ENCODE results near the gene TNIK.

DNA sequence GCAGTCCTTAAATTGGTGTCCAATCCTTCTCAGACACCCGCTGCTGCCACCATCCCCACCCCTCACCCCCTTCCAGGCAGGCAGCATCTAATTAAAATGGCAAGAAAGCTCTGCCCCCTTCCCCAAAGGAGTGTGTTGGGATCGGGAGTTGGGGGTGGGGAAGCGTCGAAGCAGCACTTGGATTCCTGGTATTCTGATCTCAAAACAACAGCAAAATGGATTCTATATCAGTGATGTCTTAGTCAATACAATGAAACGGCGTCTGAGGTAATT is 1.4 kb downstream of the TNIK start:
- TF ChIP-seq, protein P1, sequence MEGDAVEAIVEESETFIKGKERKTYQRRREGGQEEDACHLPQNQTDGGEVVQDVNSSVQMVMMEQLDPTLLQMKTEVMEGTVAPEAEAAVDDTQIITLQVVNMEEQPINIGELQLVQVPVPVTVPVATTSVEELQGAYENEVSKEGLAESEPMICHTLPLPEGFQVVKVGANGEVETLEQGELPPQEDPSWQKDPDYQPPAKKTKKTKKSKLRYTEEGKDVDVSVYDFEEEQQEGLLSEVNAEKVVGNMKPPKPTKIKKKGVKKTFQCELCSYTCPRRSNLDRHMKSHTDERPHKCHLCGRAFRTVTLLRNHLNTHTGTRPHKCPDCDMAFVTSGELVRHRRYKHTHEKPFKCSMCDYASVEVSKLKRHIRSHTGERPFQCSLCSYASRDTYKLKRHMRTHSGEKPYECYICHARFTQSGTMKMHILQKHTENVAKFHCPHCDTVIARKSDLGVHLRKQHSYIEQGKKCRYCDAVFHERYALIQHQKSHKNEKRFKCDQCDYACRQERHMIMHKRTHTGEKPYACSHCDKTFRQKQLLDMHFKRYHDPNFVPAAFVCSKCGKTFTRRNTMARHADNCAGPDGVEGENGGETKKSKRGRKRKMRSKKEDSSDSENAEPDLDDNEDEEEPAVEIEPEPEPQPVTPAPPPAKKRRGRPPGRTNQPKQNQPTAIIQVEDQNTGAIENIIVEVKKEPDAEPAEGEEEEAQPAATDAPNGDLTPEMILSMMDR (IDR thresholded peaks at IDR 0.05) = no peak
- TF ChIP-seq ZFX (IDR thresholded peaks at IDR 0.05; ENCODE audit: borderline replicate concordance) = no peak
